K562 (cell line): ENCODE results near the gene ST7. TPM values are rescaled to one million over a fixed set of nuclear protein-coding genes. Genes with fewer than 3 reads are reported as not detected.

Source experiments
- ATAC-seq: fragments of 200-7000 bp; cut with Tn5 transposase; 3 replicates; pipeline ENCODE4 v1.9.1; 2020; ENCODE audit warnings: moderate library complexity
- BruUV-seq: library from RNA; stranded (reverse); fragments of 400-500 nt; replicated peaks from 2 replicates; lab custom pipeline; 2021; lab: Mats Ljungman, UMichigan
- CTCF ChIA-PET: fragments of 300-600 bp; formaldehyde crosslinking; extraction: SDS; loops from one replicate; lab custom pipeline; 2021; ENCODE audit warnings: low intra/inter-chr PET ratio; lab: Yijun Ruan, JAX
- POLR2A ChIA-PET: fragments of 300-600, 350-650 bp; sonication (Branson Sonifier 250); formaldehyde crosslinking; extraction: SDS; loops from one replicate; lab custom pipeline; 2021; ENCODE audit warnings: antibody characterized with exemption, inconsistent platforms; lab: Yijun Ruan, JAX
- DNase-seq, 4 experiments: peaks; one replicate each; pipeline versions ENCODE4 v3.0.0 to v3.0.0-alpha.2; 2011 to 2018; ENCODE audit warnings: low spot score in 3 of 4, mixed read lengths in 3 of 4; ENCODE audit errors: extremely low read depth in 1 of 4
- FAIRE-seq: peaks from 2 replicates; lab custom pipeline; 2011; peaks lifted over from hg19 to GRCh38; lab: Jason Lieb, UNC
- H2AFZ ChIP-seq: 2 replicates; pipeline ENCODE4 v1.6.0; 2011; ENCODE audit warnings: low read depth, low read length, control low read depth, inconsistent platforms
- H3K27ac ChIP-seq: fragments of 200-600 bp; 3 replicates; pipeline ENCODE4 v1.8.0; 2011; ENCODE audit warnings: low read depth, mild to moderate bottlenecking, control low read depth, inconsistent platforms, low read length, moderate library complexity, mixed read lengths; ENCODE audit errors: extremely low read depth
- H3K27me3 ChIP-seq, 2 experiments: fragments of 300-600 bp in 1 of 2; 2 replicates in 1 of 2; 3 replicates in 1 of 2; pipeline versions ENCODE4 v1.6.0 to v1.8.0; 2011; ENCODE audit warnings: inconsistent platforms in 2 of 2, low read length in 2 of 2, mild to moderate bottlenecking in 1 of 2, mixed read lengths in 1 of 2, moderate library complexity in 1 of 2; ENCODE audit not compliant: control insufficient read depth in 2 of 2, insufficient read depth in 2 of 2
- H3K36me3 ChIP-seq: fragments of 300-600 bp; 3 replicates; pipeline ENCODE4 v1.8.0; 2011; ENCODE audit warnings: mild to moderate bottlenecking, low read length, inconsistent platforms; ENCODE audit not compliant: control insufficient read depth, insufficient read depth
- H3K4me1 ChIP-seq, 2 experiments: fragments of 200-600 bp in 1 of 2; replicated peaks in 1 of 2; 2 replicates in 1 of 2; 3 replicates in 1 of 2; pipeline versions ENCODE4 v1.5.1 to v1.8.0; 2011; ENCODE audit warnings: inconsistent platforms in 2 of 2, low read length in 2 of 2, mild to moderate bottlenecking in 1 of 2, mixed read lengths in 1 of 2, moderate library complexity in 1 of 2; ENCODE audit not compliant: control insufficient read depth in 2 of 2, insufficient read depth in 2 of 2
- H3K4me2 ChIP-seq: 2 replicates; pipeline ENCODE4 v1.6.1; 2011; ENCODE audit warnings: low read length, control low read depth, inconsistent platforms, mixed read lengths; ENCODE audit not compliant: insufficient read depth
- H3K4me3 ChIP-seq: fragments of 200-600 bp; sonication (generic), shearing (Covaris generic); 2 replicates; pipeline ENCODE4 v1.5.1; 2016; ENCODE audit warnings: control low read depth, inconsistent platforms
- H3K79me2 ChIP-seq: fragments of 200-600 bp; 3 replicates; pipeline ENCODE4 v1.8.0; 2011; ENCODE audit warnings: low read length, inconsistent platforms; ENCODE audit not compliant: control insufficient read depth, insufficient read depth
- H3K9ac ChIP-seq, 2 experiments: 2 replicates each; pipeline versions ENCODE4 v1.6.0 to v1.6.1; 2011; ENCODE audit warnings: low read depth in 2 of 2, low read length in 2 of 2, control low read depth in 1 of 2, inconsistent platforms in 1 of 2, mild to moderate bottlenecking in 1 of 2, mixed read lengths in 1 of 2; ENCODE audit not compliant: insufficient read depth in 1 of 2
- H3K9me1 ChIP-seq: one replicate; pipeline ENCODE4 v1.6.0; 2011; ENCODE audit warnings: inconsistent platforms, mild to moderate bottlenecking, low read length, moderate library complexity; ENCODE audit not compliant: control insufficient read depth, insufficient read depth
- H3K9me3 ChIP-seq: replicated peaks from 2 replicates; pipeline ENCODE4 v1.5.1; 2011; ENCODE audit warnings: low read depth, low read length, inconsistent platforms; ENCODE audit not compliant: control insufficient read depth, insufficient read depth
- H4K20me1 ChIP-seq: replicated peaks from 2 replicates; pipeline ENCODE4 v1.6.1; 2011; ENCODE audit warnings: low read length, inconsistent platforms, mixed read lengths; ENCODE audit not compliant: control insufficient read depth, insufficient read depth
- BCOR ChIP-seq: fragments of 450-650 bp; IDR thresholded peaks from 2 replicates; pipeline ENCODE4 v1.6.1; 2016
- C11orf30 ChIP-seq: fragments of 450-650 bp; IDR thresholded peaks from 2 replicates; pipeline ENCODE4 v1.6.1; 2016; ENCODE audit warnings: low read depth, mild to moderate bottlenecking
- CBFA2T2 ChIP-seq: fragments of 450-650 bp; conservative IDR thresholded peaks from 2 replicates; pipeline ENCODE4 v1.6.1; 2017; ENCODE audit warnings: mild to moderate bottlenecking
- CBX1 ChIP-seq: sonication (generic); IDR thresholded peaks from 2 replicates; pipeline ENCODE4 v1.6.1; 2016; ENCODE audit warnings: antibody characterized with exemption, low read depth, mild to moderate bottlenecking
- CHD4 ChIP-seq: fragments of 200-600 bp; sonication (generic); IDR thresholded peaks from 3 replicates; pipeline ENCODE4 v1.6.1; 2012; ENCODE audit warnings: low read depth, mild to moderate bottlenecking, mixed read lengths, low read length, inconsistent platforms; ENCODE audit not compliant: insufficient read depth, insufficient replicate concordance, poor library complexity, severe bottlenecking
- CREB1 ChIP-seq, 2 experiments: sonication (generic) in 1 of 2; formaldehyde crosslinking in 1 of 2; IDR thresholded peaks; 2 replicates each; pipeline versions ENCODE4 v1.6.1 to v1.8.0; 2012 to 2022; ENCODE audit warnings: inconsistent platforms in 1 of 2, mild to moderate bottlenecking in 1 of 2, missing genetic modification reagents in 1 of 2, moderate library complexity in 1 of 2
- HDAC1 ChIP-seq, 2 experiments: fragments of 450-650 bp; IDR thresholded peaks; 2 replicates each; pipeline ENCODE4 v1.6.1; 2016 to 2017; ENCODE audit warnings: inconsistent platforms in 1 of 2, mild to moderate bottlenecking in 1 of 2, moderate library complexity in 1 of 2
- HDAC2 ChIP-seq: fragments of 450-650 bp; IDR thresholded peaks from 2 replicates; pipeline ENCODE4 v1.6.1; 2016; ENCODE audit warnings: mild to moderate bottlenecking
- KDM1A ChIP-seq, 2 experiments: fragments of 450-650 bp; IDR thresholded peaks; 2 replicates each; pipeline ENCODE4 v1.6.1; 2016; ENCODE audit warnings: mild to moderate bottlenecking in 2 of 2
- MAFG ChIP-seq: fragments of 450-650 bp; conservative IDR thresholded peaks from 2 replicates; pipeline ENCODE4 v1.6.1; 2016; ENCODE audit warnings: missing genetic modification characterization, missing compliant biosample characterization
- MTA1 ChIP-seq: fragments of 450-650 bp; IDR thresholded peaks from 2 replicates; pipeline ENCODE4 v1.6.1; 2017; ENCODE audit warnings: borderline replicate concordance
- PHB ChIP-seq: fragments of 250-450 bp; sonication (Bioruptor Pico); IDR thresholded peaks from 2 replicates; pipeline ENCODE4 v1.5.0; 2021
- PRMT5 ChIP-seq: sonication (generic); formaldehyde crosslinking; IDR thresholded peaks from 2 replicates; pipeline ENCODE4 v1.5.0; 2020; ENCODE audit warnings: missing genetic modification reagents
- RBM25 ChIP-seq: fragments of 200-400 bp; formaldehyde crosslinking; IDR thresholded peaks from 2 replicates; pipeline ENCODE4 v1.6.1; 2018; ENCODE audit warnings: low read length, low read depth, moderate library complexity; ENCODE audit not compliant: severe bottlenecking
- RCOR1 ChIP-seq, 2 experiments: IDR thresholded peaks; 2 replicates each; pipeline ENCODE4 v1.6.1; 2012; ENCODE audit warnings: low read depth in 2 of 2, low read length in 2 of 2, borderline replicate concordance in 1 of 2, improper control_type of control experiment in 1 of 2
- SMARCA5 ChIP-seq: fragments of 450-650 bp; IDR thresholded peaks from 2 replicates; pipeline ENCODE4 v1.6.1; 2016
- SOX6 ChIP-seq: fragments of 450-650 bp; IDR thresholded peaks from 2 replicates; pipeline ENCODE4 v1.6.1; 2014; ENCODE audit warnings: mild to moderate bottlenecking
- SRF ChIP-seq, 2 experiments: fragments of 250-450, 450-650 bp in 1 of 2; sonication (Bioruptor Pico) in 1 of 2; sonication (generic) in 1 of 2; formaldehyde crosslinking; IDR thresholded peaks; 2 replicates each; pipeline versions ENCODE4 v1.5.0 to v1.5.1; 2020 to 2022; ENCODE audit warnings: mild to moderate bottlenecking in 1 of 2, missing genetic modification reagents in 1 of 2
- TCFL5 ChIP-seq: fragments of 250-450 bp; sonication (Bioruptor Pico); conservative IDR thresholded peaks from 2 replicates; pipeline ENCODE4 v1.6.1; 2021; ENCODE audit warnings: mild to moderate bottlenecking, moderate library complexity, matching md5 sums
- THRAP3 ChIP-seq: fragments of 450-650 bp; IDR thresholded peaks from 2 replicates; pipeline ENCODE4 v1.6.1; 2016; ENCODE audit warnings: mild to moderate bottlenecking, inconsistent platforms, borderline replicate concordance
- TRIM24 ChIP-seq, 2 experiments: fragments of 450-650 bp; IDR thresholded peaks; 2 replicates each; pipeline ENCODE4 v1.6.1; 2016
- XRCC4 ChIP-seq: IDR thresholded peaks from one replicate; pipeline ENCODE4 v1.6.1; 2011; ENCODE audit not compliant: insufficient read depth, insufficient read length; ENCODE audit errors: extremely low read depth
- ZNF134 ChIP-seq: fragments of 250-450 bp; sonication (Bioruptor Pico); conservative IDR thresholded peaks from 2 replicates; pipeline ENCODE4 v1.4.0; 2020
- ZNF3 ChIP-seq: fragments of 250-450 bp; sonication (Bioruptor Pico); IDR thresholded peaks from 2 replicates; pipeline ENCODE4 v1.5.0; 2021; ENCODE audit warnings: mild to moderate bottlenecking, moderate library complexity
- WGBS: fragments of 100-300 bp; shearing (Covaris generic); methylation state at CpG from one replicate; pipeline ENCODE4 v1.1.6; 2016; ENCODE audit warnings: low coverage, mixed read lengths; ENCODE audit not compliant: insufficient coverage; ENCODE audit errors: missing lambda C conversion rate; 5-methylcytosine and 5-hydroxymethylcytosine counted together
- in situ Hi-C: fragments of 300-500 bp; cut with MboI; formaldehyde crosslinking; loops from 4 replicates; pipeline ENCODE4 v1.15.0; 2018; ENCODE audit warnings: inconsistent platforms, mixed read lengths
- intact Hi-C: fragments of 100-400 bp; cut with micrococcal nuclease; formaldehyde crosslinking; loops from 2 replicates; pipeline ENCODE4 v1.14.2; 2022
- polyA plus RNA-seq, 8 experiments: library from polyadenylated mRNA; depleted of rRNA in 4 of 8; stranded (reverse) in 5 of 8; unstranded in 3 of 8; fragments of >200 nt; fragmentation: Nextera tagmentation in 2 of 8; fragmentation: Illumina TruSeq in 1 of 8; extraction: Ambion mirVana in 2 of 8; extraction: Trizol in 1 of 8; gene quantifications; 2 replicates each; pipeline versions ENCODE4 v1.2.1 to v1.2.3, GENCODE V29; 2011 to 2014; ENCODE audit warnings: inconsistent platforms in 1 of 8, missing spikeins in 1 of 8
- total RNA-seq, 7 experiments: library from RNA; depleted of rRNA in 6 of 7; stranded (reverse); fragments of >200 nt in 6 of 7; fragmentation: Illumina TruSeq in 2 of 7; extraction: Trizol in 2 of 7; gene quantifications; 2 replicates each; pipeline versions ENCODE4 v1.2.1 to v1.2.3, GENCODE V29; 2011 to 2021; ENCODE audit warnings: low replicate concordance in 1 of 7

ST7 gene
- total and polyA plus RNA-seq, 9 of the 15 experiments (the other 6 are each of a cell fraction or from before 2014, with no cell fraction given) = 23.9 to 56.3 (median 36.9) TPM

- TF ChIP-seq SRF (CRISPR knock-in tag; IDR thresholded peaks at IDR 0.05) = 0 out of 4 replicates have a peak, but pooled peaks of 1 of the 2 experiments have one; percentile 50
- 0 out of 2 replicates have a peak, but pooled peaks have one; percentile 2 for TF ChIP-seq CBFA2T2
- TF ChIP-seq MTA1 = peak; percentile 61; the same call in 1 of the 2 replicates
- TF ChIP-seq MAFG (tag) = peak; percentile 25; the same call in 1 of the 2 replicates
- TF ChIP-seq PRMT5 (CRISPR knock-in tag) = no peak
- TF ChIP-seq SOX6 = no peak
Observed at GRCh38 chr7:117011419-117012260, 58.3 kb downstream of the ST7 start (continued).

DNA sequence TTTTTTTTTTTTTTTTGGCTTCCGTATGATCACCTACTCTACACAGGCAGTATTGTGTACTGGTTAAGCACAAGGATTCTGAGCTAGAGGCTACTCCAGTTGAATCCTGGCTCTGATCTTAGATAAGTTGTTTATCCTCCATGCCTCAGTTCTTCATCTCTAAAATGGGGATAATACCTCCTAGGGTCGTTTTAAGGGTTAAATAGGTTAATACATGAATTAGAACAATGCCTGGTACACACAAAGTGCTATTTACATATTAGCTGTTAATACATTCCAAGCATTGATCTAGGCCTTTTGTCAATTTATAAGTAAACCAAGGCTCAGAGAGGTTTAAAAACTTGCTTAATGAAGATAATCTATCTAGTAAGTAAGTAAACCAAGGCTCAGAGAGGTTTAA is 59.0 kb downstream of the ST7 start:
- POLR2A ChIA-PET = interaction anchor here (0.6 to 4.7 kb wide), 3 partner anchors 11 to 126 kb away, joined by 3 to 17 read pairs (median 5); no protein-coding TSS in a partner anchor
- DNase-seq = no peak
- H3K4me1 ChIP-seq = peaks cover 7 to 61% of the 10 kb centered on the region in 2 experiments
- TF ChIP-seq C11orf30 (no peak), HDAC2 (peak; percentile 73; the same call in 1 of the 2 replicates), CBX1 (0 out of 2 replicates have a peak, but pooled peaks have one; percentile 34), SMARCA5 (0 out of 2 replicates have a peak, but pooled peaks have one; percentile 34), KDM1A (IDR thresholded peaks at IDR 0.05) (peak; percentile 75 to 88), RBM25 (peak; percentile 90), TCFL5 (CRISPR knock-in tag) (no peak), ZNF134 (CRISPR knock-in tag) (no peak), RCOR1 (IDR thresholded peaks at IDR 0.05; ENCODE audit: borderline replicate concordance in 1 of 2, low read depth in 2 of 2, low read length in 2 of 2) (peak; percentile 19 to 62; a peak in 2 of 4 replicates), HDAC1 (IDR thresholded peaks at IDR 0.05) (peak in 1 of 2 experiments; percentile 31; a peak in 1 of 4 replicates), PHB (CRISPR knock-in tag) (no peak), CREB1 (IDR thresholded peaks at IDR 0.05) (no peak), CREB1 (CRISPR knock-in tag; IDR thresholded peaks at IDR 0.05) (no peak), XRCC4 (no peak), BCOR (peak; percentile 98), TRIM24 (IDR thresholded peaks at IDR 0.05) (0 out of 4 replicates have a peak, but pooled peaks of 1 of the 2 experiments have one; percentile 7), CHD4 (peak; percentile 88), THRAP3 (peak; percentile 42; the same call in 1 of the 2 replicates), ZNF3 (CRISPR knock-in tag) (no peak)

More for the DNA sequence above, 59.0 kb downstream of the ST7 start:
- Histone ChIP-seq H2AFZ (no peak overlapping the region), H3K4me2 (no peak overlapping the region), H3K36me3 (no peaks in the 10 kb centered on the region), H3K4me3 (no peak overlapping the region), H3K79me2 (peaks cover 70% of the 10 kb centered on the region), H3K27ac (no peak overlapping the region), H4K20me1 (no peaks in the 10 kb centered on the region), H3K9me1 (no peaks in the 10 kb centered on the region), H3K9ac (no peak overlapping the region), H3K27me3 (no peaks in the 10 kb centered on the region), H3K9me3 (no peaks in the 10 kb centered on the region)
- intact Hi-C loops = loop anchor here (1.0 to 10.0 kb wide), 3 partner anchors 24 to 797 kb away; partner anchors contain the start of gene TES
- CTCF ChIA-PET = interaction anchor here (2.5 kb wide), 1 partner anchor 23 kb away, joined by 10 read pairs; no protein-coding TSS in a partner anchor
- BruUV-seq = no TSS peak
- WGBS = 41% methylated on average over 2 of the region's 2 CpGs
- FAIRE-seq = no peak
- no peak for ATAC-seq
- in situ Hi-C loops = no loop called here
